NCI-H2029 treated with DMSO at 0.1 percent for 48 hours (cell line): ENCODE results near the gene PACS1.
"Not testable (repeated sequence)": the region's sequence is repeated elsewhere in the genome, so short reads cannot be mapped to it uniquely, and the experiment has no call there.

Experiments used
- DNase-seq: peaks from one replicate; lab custom pipeline; 2025; lab: John Stamatoyannopoulos, UW

The PACS1 gene

DNA sequence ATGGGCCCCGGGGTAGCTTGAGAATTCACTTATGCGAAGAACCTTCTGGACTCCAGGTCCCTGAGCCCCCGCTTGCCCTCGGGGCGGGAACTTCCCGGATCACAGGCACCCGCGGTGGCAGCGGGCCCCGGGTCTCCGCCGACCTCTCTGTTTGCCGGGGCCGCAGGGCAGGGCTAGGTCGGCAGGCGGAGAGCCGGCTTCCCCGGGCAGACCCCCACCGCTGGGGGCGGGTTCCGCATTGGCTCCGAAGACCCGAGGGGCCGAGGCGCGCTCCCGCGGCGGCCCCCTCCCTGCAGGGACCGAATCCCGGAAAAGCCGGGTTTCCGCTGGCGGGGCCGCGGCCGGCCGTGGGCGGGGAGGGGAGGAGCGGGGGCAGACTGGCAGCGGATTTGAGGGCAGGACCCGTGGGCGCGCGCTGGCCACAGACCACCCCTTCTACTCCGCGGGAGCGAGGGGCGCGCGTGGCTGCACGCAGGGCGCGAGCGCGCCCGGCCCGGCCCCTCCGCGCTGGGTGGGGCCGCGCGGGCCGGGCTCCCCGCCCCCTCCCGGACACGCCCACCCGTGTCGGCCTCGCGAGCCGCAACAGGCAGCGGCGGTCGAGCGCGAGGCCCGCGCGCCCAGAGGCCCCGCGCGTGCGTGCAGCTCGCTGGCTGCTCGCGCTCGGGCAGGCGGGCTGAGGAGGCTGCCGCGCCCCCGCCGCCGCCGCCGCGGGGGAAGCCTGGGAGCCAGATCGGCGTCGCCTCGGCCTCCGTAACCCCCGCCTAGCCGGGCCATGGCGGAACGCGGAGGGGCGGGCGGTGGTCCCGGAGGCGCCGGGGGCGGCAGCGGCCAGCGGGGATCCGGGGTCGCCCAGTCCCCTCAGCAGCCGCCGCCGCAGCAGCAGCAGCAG, at the start of gene PACS1:
Gene PACS1, plus strand, starts transcription at position 558 of the 889 bp plus-strand sequence. Its CDS starts 215 bp downstream, at position 773.
- no peak for DNase-seq

DNA sequence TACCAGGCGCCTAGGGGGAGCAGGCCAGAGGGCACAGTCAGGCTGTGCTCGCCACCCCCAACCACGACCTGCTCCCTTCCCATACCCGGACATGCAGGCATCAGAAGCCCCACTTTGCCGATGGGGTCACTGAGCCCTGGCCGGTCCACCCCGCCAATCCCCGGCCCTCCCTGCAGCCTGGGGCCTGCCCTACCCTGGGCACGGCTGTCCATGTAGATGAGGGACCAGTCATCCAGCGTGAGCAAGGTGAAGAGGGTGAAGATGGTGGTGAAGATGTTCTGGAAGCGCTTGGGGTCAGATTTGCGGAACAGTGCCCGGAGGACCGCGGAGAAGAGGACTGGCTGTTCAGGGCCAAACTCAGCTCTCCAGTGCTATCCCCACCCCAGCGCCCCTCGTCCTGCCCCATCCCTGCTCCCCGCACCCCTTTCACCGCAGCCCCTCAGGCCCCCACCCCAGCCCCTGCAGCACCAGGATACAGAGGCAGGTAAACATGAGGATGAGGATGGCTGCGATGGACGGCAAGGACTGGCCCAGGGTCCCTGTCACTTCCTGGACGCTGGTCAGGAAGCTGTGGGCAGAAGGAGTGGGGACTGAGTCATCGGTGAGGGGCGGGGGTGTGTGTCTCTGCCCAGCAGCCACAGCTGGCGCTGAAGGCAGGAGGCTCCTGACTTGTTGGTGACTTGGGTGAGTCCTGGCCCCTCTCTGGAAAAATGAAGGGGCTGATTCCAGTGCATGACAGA, 49.3 kb upstream of the PACS1 start:
- no peak for DNase-seq

DNA sequence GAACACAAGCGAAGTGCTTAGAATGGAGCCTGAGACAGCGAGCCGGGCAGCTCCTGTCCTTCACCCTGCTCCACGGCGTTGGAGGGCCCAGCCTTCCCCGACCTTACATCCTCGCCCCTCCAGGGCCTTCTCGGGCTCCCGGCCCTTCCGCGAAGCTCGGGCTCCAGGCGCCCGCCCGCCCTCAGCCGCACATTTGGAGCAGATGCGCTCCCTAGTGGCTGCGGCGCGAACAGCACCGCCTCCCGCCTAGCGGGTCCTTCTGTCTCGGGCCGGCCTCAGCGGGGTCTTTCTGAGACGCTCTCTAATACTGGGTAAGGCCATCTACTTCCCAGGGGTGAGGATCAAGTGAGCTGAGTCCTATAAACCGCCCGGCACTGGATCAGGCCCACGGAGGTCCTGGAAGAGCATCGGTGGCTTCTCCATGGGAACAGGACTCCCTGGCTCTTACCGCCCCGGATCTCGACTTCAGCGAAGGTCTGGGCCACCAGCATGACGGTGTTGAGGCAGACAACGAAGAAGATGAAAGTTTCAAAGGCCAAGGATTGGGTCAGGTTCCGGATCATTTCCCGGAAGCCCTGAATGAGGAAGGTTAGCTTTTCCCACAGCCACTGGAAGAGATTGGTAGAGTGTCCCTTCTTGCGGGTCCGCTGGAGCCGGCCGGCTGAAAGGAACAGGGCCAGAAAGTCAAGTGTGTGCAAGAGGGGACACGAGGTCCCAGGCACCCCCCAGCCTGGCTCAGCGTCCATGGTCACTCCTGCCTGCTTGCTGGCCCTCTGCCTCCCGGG, 47.5 kb upstream of the PACS1 start:
- DNase-seq = peak; percentile 26

DNA sequence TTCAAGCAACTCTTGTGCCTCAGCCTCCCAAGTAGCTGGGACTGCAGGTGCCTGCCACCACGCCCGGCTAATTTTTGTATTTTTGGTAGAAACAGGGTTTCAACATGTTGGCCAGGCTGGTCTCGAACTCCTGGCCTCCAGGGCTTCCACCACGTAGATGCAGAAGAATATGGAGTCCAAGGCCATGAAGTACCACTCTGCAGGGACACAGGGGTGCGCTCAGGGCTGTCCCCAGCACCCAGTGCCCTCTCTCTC, 47.0 kb upstream of the PACS1 start:
- DNase-seq = not testable (repeated sequence)

DNA sequence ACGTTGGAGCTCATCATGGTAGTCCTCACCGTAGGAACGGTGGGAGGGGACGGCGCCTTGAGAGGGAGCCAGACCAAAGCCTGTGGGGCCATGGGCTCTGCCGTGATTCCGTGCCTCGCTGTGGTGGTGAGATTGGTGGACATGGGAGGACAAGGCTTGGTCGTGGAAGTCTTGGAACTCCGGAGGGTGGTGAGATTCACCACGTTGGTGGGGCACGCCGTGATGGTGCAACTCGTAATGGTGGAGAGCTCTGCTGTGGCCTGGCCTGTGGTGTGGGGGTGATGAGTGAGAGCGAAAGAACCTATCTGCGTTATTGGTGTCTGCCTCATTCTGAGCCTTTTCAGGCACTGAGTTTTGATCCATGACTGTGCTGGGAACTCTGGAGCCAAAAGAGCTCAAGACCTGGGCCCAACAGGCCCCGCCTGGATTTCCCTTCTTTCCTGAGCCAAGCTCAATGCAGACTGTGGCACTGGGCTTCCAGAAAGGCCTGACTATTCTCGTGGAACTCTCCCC, 44.0 kb upstream of the PACS1 start, which contains the start of gene CATSPER1:
Gene CATSPER1, minus strand, starts transcription at position 463 of the 513 bp plus-strand sequence. Its CDS starts 100 bp downstream, at position 363.
- DNase-seq = no peak

DNA sequence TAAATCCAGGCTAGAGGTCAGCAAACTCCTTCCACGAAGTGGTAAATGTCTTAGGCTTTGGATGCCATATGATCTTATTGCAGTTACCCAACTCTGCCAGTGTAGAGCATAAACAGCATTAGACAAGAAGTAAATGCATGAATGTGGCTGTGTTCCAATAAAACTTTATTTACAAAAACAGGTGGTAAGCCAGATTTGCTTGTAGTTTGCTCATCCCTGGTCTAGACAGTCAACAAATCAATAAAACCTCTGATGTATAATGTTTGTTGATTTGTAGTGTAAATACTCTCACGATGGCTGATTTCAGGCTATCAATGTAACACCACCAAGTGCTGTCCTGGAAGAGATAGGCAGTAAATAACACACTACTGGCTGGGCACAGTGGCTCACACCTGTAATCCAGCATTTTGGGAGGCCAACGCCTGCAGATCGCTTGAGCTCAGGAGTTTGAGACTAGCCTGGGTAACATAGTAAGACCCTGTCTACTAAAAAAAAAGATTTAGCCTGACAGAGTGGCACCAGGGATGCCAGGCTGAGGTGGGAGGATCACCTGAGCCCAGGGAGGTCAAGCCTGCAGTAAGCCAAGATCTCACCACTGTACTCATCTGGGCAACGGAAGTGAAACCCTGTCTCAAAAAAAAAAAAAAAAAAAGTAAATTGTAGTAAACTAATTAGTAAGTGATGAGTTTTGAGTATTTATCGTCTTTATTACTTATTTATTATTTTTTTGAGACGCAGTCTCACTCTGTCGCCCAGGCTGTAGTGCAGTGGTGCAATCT, 36.9 kb upstream of the PACS1 start:
- DNase-seq = no peak

DNA sequence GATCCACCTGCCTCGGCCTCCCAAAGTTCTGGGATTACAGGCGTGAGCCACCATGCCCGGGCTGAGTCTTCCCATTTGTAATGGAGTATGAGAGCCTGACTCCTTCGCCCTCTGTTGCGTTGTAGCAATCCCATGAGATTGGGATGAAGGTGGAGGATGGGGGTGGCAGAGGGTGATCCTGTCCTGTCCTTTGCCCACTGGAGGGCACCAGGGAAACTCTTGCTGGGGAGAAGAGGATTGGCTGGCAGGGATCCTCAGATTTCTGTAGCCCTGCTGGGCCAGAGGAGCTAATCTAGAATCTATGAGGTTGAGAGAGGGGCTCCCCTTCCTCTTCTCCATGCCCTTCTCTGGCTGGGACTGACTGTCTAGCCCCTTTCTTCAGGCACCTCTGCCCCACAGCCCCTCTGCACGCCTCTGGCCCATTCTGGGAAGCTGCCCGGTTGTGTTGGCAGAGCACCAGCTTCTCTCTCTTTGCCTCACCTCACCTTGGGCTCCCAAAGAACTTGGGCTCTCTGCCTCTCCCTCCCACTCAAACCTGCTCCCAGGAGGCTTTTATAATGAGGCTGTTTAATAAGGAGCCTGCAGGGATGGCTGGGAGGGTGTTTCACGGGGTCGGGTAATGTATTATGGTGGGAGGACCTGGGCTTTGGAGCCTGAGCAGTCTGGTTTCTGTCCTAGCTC, 34.3 kb upstream of the PACS1 start:
- no peak for DNase-seq

DNA sequence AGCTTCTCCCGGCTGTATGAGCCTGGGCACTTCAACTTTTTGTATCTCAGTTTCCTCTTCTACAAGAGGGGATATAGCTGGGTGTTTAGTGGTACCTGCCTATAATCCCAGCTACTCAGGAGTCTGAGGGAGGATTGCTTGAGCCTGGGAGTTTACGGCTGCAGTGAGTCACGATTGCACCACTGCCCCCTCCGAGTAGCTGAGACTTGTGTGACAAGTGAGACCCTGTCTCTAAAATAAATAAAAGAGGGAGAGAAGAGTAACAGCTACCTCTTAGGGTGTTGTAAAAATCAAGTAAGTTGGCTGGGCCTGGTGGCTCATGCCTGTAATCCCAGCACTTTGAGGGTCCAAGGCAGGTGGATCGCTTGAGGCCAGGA, 33.8 kb upstream of the PACS1 start:
- DNase-seq = no peak

DNA sequence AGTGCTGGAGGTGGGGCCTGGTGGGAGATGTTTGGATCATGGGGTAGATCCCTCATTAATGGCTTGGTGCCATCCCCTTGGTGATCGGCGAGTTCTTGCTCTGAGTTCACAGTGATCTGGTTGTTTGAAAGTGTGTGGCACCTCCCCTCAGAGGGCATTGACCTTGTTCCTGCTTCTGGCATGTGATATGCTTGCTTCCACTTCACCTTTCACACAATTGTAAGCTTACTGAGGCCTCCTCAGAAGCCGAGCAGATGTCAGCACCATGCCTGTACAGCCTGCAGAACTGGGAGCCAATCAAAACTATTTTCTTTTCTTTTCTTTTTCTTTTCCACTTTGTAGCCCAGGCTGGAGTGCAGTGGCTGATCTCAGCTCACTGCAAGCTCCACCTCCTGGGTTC, 32.7 kb upstream of the PACS1 start:
- DNase-seq = no peak

DNA sequence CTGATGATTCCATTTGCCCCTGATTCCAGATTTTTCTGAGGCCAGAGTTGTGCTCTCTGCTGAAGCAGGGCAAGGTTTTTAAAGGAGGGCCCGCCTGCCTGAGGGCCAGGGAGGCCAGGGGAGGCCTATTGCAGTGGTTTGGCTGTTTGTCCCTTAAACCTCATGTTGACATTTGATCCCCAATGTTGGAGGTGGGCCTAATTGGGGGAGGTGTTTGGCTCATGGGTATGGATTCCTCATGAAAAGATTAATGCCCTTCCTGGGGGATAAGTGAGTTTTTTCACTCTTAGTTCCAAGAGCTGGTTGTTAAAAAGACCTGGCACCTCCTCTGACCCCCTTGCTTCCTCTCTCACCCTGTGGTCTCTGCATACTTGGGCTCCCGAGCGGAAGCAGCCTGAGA, 30.3 kb upstream of the PACS1 start:
- DNase-seq = no peak

DNA sequence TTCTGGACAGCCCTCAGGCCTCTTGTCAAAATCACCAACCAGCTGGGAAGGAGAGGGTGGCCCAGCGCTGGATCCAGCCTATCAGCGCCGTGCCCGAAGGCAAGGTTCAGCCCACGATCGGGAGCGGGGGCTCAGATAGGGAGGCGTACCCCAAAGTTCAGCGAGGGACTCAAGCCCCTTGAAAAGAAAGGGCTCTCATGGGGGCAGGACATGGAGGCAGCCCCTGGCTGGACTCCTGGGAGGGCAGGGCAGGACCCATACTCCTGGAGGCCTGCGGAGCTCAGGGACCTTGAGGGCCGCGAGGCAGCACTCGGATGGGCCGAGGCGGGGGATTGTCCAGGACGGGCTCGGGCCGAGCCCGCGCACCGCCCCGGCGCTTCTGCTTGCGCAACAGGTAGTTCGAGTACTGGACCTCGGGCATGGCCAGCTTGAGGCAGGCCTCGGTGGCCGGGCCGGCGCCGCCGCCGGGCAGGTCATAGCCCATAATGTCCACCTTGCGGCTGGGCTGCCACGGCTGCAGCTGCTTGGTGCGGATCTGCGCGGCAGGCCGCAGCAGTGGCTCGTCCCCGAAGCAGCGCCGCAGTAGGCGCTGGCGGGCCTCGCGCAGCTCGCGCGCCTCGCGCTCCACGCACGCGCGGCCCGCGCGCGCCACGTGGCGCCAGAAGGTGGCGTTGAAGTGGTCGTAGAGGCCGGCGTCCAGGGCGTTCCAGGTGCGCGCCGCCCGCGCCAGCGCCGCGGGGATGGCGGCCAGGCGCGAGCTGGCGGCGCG, 27.7 kb upstream of the PACS1 start:
- DNase-seq = no peak

DNA sequence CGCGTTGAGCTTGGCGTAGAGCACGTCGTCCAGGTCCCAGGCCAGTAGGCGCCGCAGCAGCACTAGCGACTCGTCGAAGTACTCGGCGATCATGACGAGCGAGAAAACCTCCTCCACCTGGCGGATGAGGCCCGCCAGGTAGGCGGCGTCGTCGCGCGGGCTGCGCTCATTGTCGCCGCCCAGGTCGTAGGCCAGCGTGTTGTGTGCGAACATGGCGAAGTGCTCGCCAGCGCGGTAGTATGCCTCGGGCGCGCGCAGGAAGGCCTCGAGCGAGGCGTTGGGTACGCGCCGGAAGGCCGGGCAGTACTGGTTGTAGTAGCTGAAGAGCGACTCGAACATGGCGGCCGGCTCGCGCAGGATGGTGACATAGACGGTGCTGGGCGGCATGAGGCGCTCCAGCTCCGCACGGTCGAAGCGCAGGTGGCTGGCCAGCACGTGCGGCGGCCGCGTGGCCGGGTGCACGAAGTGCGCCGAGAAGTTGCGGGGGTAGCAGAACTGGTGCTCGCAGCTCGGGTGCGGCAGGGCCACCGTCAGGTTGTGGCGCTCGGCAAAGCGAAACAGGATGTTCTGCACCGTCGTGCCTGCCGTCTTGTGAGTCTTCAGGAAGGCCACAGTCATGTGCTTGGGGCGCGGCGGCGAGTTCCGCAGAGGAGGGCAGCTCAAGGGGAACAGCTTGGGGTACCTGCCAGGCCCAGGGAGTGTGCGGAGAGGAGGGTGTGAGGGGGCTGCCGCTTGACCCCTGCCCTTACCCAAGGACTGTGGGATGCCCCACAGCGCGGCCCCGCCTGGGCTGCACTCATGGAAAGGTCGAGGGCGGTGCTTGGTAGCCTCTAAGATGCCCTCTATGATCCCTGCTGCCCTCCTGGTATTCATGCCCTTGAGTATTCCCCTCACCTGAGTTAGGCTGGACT, 26.8 kb upstream of the PACS1 start:
- no peak for DNase-seq

DNA sequence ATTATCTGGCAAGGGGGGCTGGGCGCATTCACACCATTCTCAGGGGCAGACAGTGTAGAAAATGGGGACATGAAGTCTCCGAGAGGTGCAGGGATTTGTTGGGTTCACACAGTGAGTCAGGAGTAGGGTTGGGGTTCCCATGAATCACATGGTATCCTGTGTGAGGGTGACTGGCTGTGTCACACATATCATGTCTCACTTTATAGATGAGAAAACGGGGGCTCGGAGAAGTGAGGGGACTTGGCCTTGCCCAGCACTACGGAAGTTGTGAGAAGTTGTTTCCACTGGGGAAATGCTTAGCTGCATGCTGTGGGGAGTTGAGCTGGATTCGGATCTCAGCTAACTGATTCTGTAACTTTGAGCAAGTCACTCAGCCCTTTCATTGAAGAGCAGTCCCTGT, 25.3 kb upstream of the PACS1 start:
- DNase-seq = no peak

DNA sequence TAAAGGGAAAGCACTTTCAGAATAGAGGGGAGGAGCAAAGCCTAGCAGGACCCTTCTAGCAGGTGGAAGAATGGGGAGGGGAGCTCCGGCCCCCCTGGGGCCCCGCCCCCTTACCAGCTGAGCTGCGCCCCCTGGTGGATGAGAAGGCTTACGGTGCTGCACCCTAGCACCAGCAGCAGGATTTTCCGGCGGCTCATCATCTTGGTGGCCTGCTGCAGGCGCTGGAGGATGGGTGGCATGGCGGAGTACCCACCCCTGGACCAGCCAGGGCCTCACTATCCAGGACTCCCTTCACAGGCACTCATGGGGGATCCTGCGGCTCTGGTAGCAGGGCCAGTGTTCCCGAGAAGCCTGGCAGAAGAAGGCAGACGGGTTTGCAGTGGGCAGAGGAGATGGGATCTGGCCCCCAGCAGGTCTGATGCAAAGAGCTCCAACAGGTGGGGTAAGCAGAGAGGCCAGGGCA, 24.9 kb upstream of the PACS1 start:
- peak; percentile 53 for DNase-seq

DNA sequence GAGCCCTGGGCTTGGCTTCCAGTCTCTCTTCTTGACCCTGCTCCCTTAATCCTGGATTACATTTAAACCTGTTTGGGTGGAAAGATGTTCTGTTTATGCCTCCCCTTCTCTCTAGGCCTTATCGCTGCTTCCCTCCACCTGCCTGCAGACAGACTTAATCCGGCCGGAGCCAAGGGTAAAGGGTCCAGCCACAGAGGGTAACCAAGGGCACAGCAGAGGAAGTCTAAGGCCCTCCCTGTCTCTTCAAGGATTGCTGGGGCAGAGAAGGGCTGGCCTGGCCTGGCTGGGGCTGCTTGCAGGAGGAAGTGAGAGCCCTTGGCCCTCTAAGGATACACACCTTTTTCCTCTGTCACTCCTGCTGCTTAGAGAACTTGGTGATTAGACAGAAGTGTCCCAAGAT, 23.2 kb upstream of the PACS1 start:
- DNase-seq = no peak

DNA sequence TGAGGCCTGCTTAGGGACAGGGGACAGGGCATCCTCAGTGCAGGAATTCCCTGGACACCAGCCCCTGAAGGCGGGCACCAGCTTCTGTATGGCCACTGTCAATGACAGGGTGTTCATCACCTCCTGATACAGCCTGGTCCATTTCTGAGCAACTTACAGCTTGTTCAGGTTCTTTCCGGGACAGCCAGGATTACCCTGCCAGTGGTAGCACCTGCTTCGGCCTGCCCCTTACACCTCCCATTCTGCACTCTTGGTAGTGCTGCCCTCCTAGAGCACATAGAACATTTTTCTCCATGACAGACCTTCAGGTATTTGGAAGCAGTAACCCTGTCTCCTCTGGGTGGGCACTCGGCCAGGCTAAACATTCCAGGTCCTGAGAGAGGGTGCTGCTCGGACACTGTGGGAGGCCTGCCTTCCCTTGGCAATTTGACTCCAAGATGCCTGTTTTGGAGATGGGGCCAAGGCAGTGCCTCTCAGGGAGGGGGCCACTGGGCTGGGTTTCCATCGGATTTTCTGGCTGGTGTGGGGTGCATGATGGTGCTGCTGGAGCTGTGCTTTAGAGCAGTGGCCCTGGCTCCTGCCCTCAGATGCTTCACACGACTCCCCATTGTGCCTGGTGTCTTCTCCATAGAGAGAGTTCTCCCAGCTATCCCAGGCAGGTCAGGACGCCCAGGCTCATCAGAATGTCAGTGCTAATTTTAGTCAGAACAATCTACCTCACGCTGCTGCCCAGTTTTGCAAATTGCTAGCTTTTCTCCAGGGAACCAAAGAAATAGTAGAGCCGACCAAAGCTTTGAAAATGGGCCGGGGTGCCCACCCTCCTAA, 22.3 kb upstream of the PACS1 start:
- no peak for DNase-seq

DNA sequence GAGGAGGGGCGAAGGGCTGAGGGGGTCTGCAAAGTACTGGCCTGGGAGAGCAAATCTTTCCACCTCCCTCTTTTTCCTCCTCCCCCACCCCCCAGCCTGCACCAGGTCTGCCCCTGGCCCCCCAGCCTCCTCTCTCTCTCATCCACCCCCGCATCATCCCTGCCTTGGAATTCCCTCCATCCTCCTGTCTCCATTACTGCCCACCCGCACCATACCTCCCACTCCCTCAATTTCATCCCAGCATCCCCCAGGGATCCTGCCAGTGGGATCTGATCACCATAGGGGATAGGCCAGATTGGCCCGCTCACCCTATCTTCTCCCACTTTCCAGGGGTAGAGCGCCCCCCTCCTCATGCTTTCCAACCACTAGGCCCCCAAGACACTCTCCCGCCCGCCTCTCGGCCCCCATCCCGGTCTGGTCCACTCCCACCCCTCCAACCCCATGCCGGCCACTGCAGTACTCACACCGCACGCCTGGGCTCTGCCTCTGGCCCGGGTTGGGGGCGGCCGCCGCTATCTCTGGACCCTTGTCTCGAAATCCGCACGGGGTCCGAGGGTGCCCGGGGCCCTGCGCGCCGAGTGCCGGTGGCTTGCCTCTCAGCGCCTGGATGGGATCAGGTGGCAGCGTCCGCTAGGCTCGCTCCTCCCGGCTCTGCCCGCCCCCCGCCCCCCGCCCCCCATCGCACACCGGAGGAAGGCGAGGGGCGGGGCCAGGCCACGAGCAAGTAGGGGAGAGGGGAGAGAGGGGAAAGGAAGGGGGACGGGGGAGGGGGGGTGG, 21.3 kb upstream of the PACS1 start, which contains the start of gene GAL3ST3:
Gene GAL3ST3, minus strand, starts transcription at position 615 of the 777 bp plus-strand sequence. CDS start 3,746 bp downstream, outside the sequence.
- no peak for DNase-seq
